HCT116 (cell line): ENCODE data around the gene TMEM40. TPM values are rescaled to one million over a fixed set of nuclear protein-coding genes. Genes with fewer than 3 reads are reported as not detected.

Source experiments
- ATAC-seq: fragments of 200-7000 bp; cut with Tn5 transposase; 2 replicates; pipeline ENCODE4 v1.9.1; 2020; ENCODE audit warnings: mild to moderate bottlenecking, moderate library complexity
- BruUV-seq: library from RNA; stranded (reverse); fragments of 400-500 nt; replicated peaks from 2 replicates; lab custom pipeline; 2021; lab: Mats Ljungman, UMichigan
- CTCF ChIA-PET: fragments of 300-600 bp; sonication (Branson Sonifier 250); formaldehyde crosslinking; loops from one replicate; lab custom pipeline; 2021; ENCODE audit warnings: antibody characterized with exemption; lab: Charles Lee
- POLR2A ChIA-PET: fragments of 300-600, 350-600 bp; sonication (Branson Sonifier 250); formaldehyde crosslinking; loops from one replicate; lab custom pipeline; 2021; ENCODE audit warnings: antibody characterized with exemption; lab: Charles Lee
- RAD21 ChIA-PET, 2 experiments: fragments of 300-600 bp; sonication (Branson Sonifier 250); formaldehyde crosslinking; loops; one replicate each; lab custom pipeline; 2023; ENCODE audit warnings: low total read pairs in 2 of 2; ENCODE audit not compliant: uncharacterized antibody in 2 of 2, unreplicated experiment in 2 of 2, low non-redundant PET in 1 of 2; lab: Charles Lee
- DNase-seq: peaks from one replicate; pipeline ENCODE4 v3.0.0-alpha.2; 2010; ENCODE audit warnings: low read depth, low spot score
- H2AFZ ChIP-seq: fragments of 200-600 bp; shearing (Covaris generic), sonication (generic); 2 replicates; pipeline ENCODE4 v1.6.1; 2017; ENCODE audit warnings: low read depth, mixed run types, mixed read lengths, antibody characterized with exemption, low read length; ENCODE audit not compliant: poor library complexity, severe bottlenecking
- H3K27ac ChIP-seq: 2 replicates; pipeline ENCODE4 v1.5.1; 2012; ENCODE audit warnings: low read depth, low read length
- H3K27me3 ChIP-seq: fragments of 200-600 bp; sonication (generic); 2 replicates; pipeline ENCODE4 v1.6.1; 2016; ENCODE audit warnings: mixed run types, low read length, mixed read lengths; ENCODE audit not compliant: insufficient read depth
- H3K36me3 ChIP-seq, 2 experiments: fragments of 200-500 bp in 1 of 2; fragments of 200-600 bp in 1 of 2; sonication (Bioruptor generic) in 1 of 2; sonication (generic) in 1 of 2; 2 replicates each; pipeline versions ENCODE4 v1.5.1 to v1.6.1; 2014 to 2016; ENCODE audit warnings: low read length in 2 of 2, inconsistent platforms in 1 of 2, mixed read lengths in 1 of 2, mixed run types in 1 of 2; ENCODE audit not compliant: insufficient read depth in 2 of 2, control insufficient read depth in 1 of 2
- H3K4me1 ChIP-seq, 2 experiments: fragments of 200-600 bp in 1 of 2; sonication (generic) in 1 of 2; 2 replicates each; pipeline versions ENCODE4 v1.5.1 to v1.6.1; 2012 to 2017; ENCODE audit warnings: low read length in 2 of 2, inconsistent platforms in 1 of 2, mild to moderate bottlenecking in 1 of 2, mixed read lengths in 1 of 2, mixed run types in 1 of 2, moderate library complexity in 1 of 2; ENCODE audit not compliant: insufficient read depth in 2 of 2, control insufficient read depth in 1 of 2
- H3K4me2 ChIP-seq: fragments of 200-600 bp; sonication (generic); 2 replicates; pipeline ENCODE4 v1.6.1; 2017; ENCODE audit warnings: mixed run types, low read length, mixed read lengths
- H3K4me3 ChIP-seq, 2 experiments: fragments of 200-600 bp in 1 of 2; sonication (generic) in 1 of 2; replicated peaks in 1 of 2; 2 replicates each; pipeline ENCODE4 v1.5.1; 2011 to 2016; ENCODE audit warnings: low read length in 2 of 2, control low read depth in 1 of 2, low read depth in 1 of 2, mild to moderate bottlenecking in 1 of 2, mixed read lengths in 1 of 2, mixed run types in 1 of 2
- H3K79me2 ChIP-seq: fragments of 200-600 bp; sonication (generic); 2 replicates; pipeline ENCODE4 v1.6.1; 2017; ENCODE audit warnings: mild to moderate bottlenecking, mixed run types, low read length, moderate library complexity, mixed read lengths; ENCODE audit not compliant: insufficient read depth
- H3K9ac ChIP-seq: fragments of 200-600 bp; sonication (generic); 2 replicates; pipeline ENCODE4 v1.6.1; 2016; ENCODE audit warnings: low read length, mixed read lengths
- H3K9me2 ChIP-seq: fragments of 200-600 bp; sonication (generic), shearing (Covaris generic); 2 replicates; pipeline ENCODE4 v1.6.1; 2017; ENCODE audit warnings: mixed run types, mild to moderate bottlenecking, moderate library complexity; ENCODE audit not compliant: insufficient read depth
- H3K9me3 ChIP-seq, 2 experiments: fragments of 200-500 bp in 1 of 2; fragments of 200-600 bp in 1 of 2; sonication (Bioruptor generic) in 1 of 2; sonication (generic) in 1 of 2; 2 replicates each; pipeline ENCODE4 v1.6.1; 2014 to 2017; ENCODE audit warnings: low read length in 2 of 2, mixed read lengths in 2 of 2, inconsistent platforms in 1 of 2, low read depth in 1 of 2, mild to moderate bottlenecking in 1 of 2, mixed run types in 1 of 2, moderate library complexity in 1 of 2; ENCODE audit not compliant: control insufficient read depth in 1 of 2, insufficient read depth in 1 of 2
- H4K20me1 ChIP-seq: fragments of 200-600 bp; sonication (generic), shearing (Covaris generic); 2 replicates; pipeline ENCODE4 v1.6.1; 2017; ENCODE audit warnings: mixed run types, mild to moderate bottlenecking, moderate library complexity; ENCODE audit not compliant: insufficient read depth
- CBX3 ChIP-seq: IDR thresholded peaks from 2 replicates; pipeline ENCODE4 v1.6.1; 2012; ENCODE audit warnings: low read depth
- CEBPB ChIP-seq: IDR thresholded peaks from 2 replicates; pipeline ENCODE4 v1.6.1; 2012; ENCODE audit warnings: low read depth
- EGR1 ChIP-seq: IDR thresholded peaks from 2 replicates; pipeline ENCODE4 v1.6.1; 2012; ENCODE audit warnings: low read depth
- ELF1 ChIP-seq: IDR thresholded peaks from 2 replicates; pipeline ENCODE4 v1.6.1; 2012; ENCODE audit warnings: low read depth, borderline replicate concordance
- EZH2phosphoT487 ChIP-seq: fragments of 200-600 bp; IDR thresholded peaks from 2 replicates; pipeline ENCODE4 v1.6.1; 2018; ENCODE audit warnings: antibody characterized with exemption, borderline replicate concordance
- FOSL1 ChIP-seq: IDR thresholded peaks from 2 replicates; pipeline ENCODE4 v1.6.1; 2012; ENCODE audit warnings: low read depth
- POLR2A ChIP-seq: IDR thresholded peaks from 2 replicates; pipeline ENCODE4 v1.7.0; 2011; ENCODE audit warnings: borderline replicate concordance; ENCODE audit not compliant: insufficient read depth, insufficient read length; ENCODE audit errors: extremely low read depth
- RAD21 ChIP-seq: IDR thresholded peaks from 2 replicates; pipeline ENCODE4 v1.6.1; 2012; ENCODE audit warnings: low read depth, mild to moderate bottlenecking
- SP1 ChIP-seq: IDR thresholded peaks from 2 replicates; pipeline ENCODE4 v1.6.1; 2012; ENCODE audit warnings: low read depth
- TCF7L2 ChIP-seq: IDR thresholded peaks from 2 replicates; pipeline ENCODE4 v1.7.0; 2011; ENCODE audit warnings: borderline replicate concordance, inconsistent platforms; ENCODE audit not compliant: insufficient read depth, insufficient read length; ENCODE audit errors: extremely low read depth
- intact Hi-C: fragments of 100-400 bp; cut with micrococcal nuclease; formaldehyde crosslinking; loops from 2 replicates; pipeline ENCODE4 v1.10.0; 2022
- total RNA-seq: library from RNA; stranded (reverse); gene quantifications from one replicate; pipeline ENCODE4 v1.2.1, GENCODE V29; 2021; ENCODE audit not compliant: unreplicated experiment
- TF ChIP-seq, protein P1 (sequence below): IDR thresholded peaks from 2 replicates; pipeline ENCODE4 v1.6.1; 2012

Gene TMEM40
- total RNA-seq, 1 experiment from 2014 or later: 12.3 TPM

- no TSS peak for BruUV-seq
- CTCF ChIA-PET: no interaction called here
- no peaks in the 10 kb centered on the region for H3K9me2 ChIP-seq
- H4K20me1 ChIP-seq: no peaks in the 10 kb centered on the region
- DNase-seq: no peak
- H3K4me3 ChIP-seq: no peak overlapping the region
- no peak for ATAC-seq
- H3K9me3 ChIP-seq: no peaks in the 10 kb centered on the region
- H3K27ac ChIP-seq: no peak overlapping the region
- RAD21 ChIA-PET: interaction anchor here in 1 of 2 experiments (0.6 kb wide), 1 partner anchor 8 kb away, joined by 3 read pairs; no protein-coding TSS in a partner anchor
- peaks cover 3 to 7% of the 10 kb centered on the region in 2 experiments; a peak in 3 of 4 replicates for H3K4me1 ChIP-seq
- POLR2A ChIA-PET: no interaction called here
- H3K4me2 ChIP-seq: no peak overlapping the region
- H3K36me3 ChIP-seq: no peaks in the 10 kb centered on the region
- TF ChIP-seq SP1: no peak
- no peak for TF ChIP-seq TCF7L2
- no peak for TF ChIP-seq EGR1
- no peak for TF ChIP-seq RAD21
- no peak for TF ChIP-seq CEBPB
- no peak for TF ChIP-seq CBX3
- no peak for TF ChIP-seq POLR2A
- TF ChIP-seq, protein P1, sequence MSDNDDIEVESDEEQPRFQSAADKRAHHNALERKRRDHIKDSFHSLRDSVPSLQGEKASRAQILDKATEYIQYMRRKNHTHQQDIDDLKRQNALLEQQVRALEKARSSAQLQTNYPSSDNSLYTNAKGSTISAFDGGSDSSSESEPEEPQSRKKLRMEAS: no peak
- intact Hi-C loops: no loop called here
- no peaks in the 10 kb centered on the region for H3K27me3 ChIP-seq
- no peak overlapping the region for H3K9ac ChIP-seq
- H2AFZ ChIP-seq: no peak overlapping the region
- H3K79me2 ChIP-seq: no peaks in the 10 kb centered on the region
Observed at GRCh38 chr3:12734960-12735359, 24.1 kb downstream of the TMEM40 start.

DNA sequence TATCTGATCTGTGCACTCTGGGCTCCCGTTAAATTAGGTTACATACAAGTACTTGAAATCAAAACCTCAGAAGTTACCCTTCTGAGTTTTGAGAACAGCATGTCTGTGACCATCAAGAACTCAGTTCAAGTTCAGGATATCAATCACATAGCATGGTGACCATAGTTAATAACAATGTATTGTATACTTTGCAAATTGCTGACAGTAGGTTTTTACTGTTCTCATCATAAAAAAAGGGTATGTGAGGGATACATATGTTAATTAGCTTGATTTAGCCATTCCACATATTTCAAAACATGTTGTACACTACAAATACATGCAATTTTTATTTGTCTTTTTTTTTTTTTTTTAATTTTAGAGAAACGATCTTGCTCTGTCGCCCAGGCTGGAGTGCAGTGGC is 25.5 kb downstream of the TMEM40 start:
- TF ChIP-seq EZH2phosphoT487 (no peak), SP1 (no peak), FOSL1 (no peak), ELF1 (no peak)
- TF ChIP-seq, all 23 proteins: peak for 0
- no peak overlapping the region for H3K4me3 ChIP-seq
- H3K36me3 ChIP-seq: no peaks in the 10 kb centered on the region
- RAD21 ChIA-PET: no interaction called here
- no peaks in the 10 kb centered on the region for H3K9me3 ChIP-seq
- H3K79me2 ChIP-seq: no peaks in the 10 kb centered on the region
- intact Hi-C loops: no loop called here
- POLR2A ChIA-PET: no interaction called here
- H3K4me2 ChIP-seq: no peak overlapping the region
- BruUV-seq: no TSS peak
- no peaks in the 10 kb centered on the region for H4K20me1 ChIP-seq
- no peak overlapping the region for H3K9ac ChIP-seq
- H3K27ac ChIP-seq: no peak overlapping the region
- H3K27me3 ChIP-seq: no peaks in the 10 kb centered on the region
- DNase-seq (no peak), ATAC-seq (no peak)
- CTCF ChIA-PET: no interaction called here
- H3K9me2 ChIP-seq: no peaks in the 10 kb centered on the region
- peaks cover 4 to 7% of the 10 kb centered on the region in 2 experiments; a peak in 3 of 4 replicates for H3K4me1 ChIP-seq
- no peak overlapping the region for H2AFZ ChIP-seq
